HepG2 (cell line): Measurements from ENCODE around the gene PRM2. TPM values are rescaled to one million over a fixed set of nuclear protein-coding genes. Genes with fewer than 3 reads are reported as not detected.
A peak's percentile ranks its signal among the peaks of the same experiment; 100 is the strongest.

ENCODE experiments used
- ATAC-seq: fragments of 200-7000 bp; cut with Tn5 transposase; 3 replicates; pipeline ENCODE4 v1.9.1; 2020; ENCODE audit warnings: mild to moderate bottlenecking, moderate library complexity
- BruUV-seq: library from RNA; stranded (reverse); fragments of 400-500 nt; replicated peaks from 2 replicates; lab custom pipeline; 2021; lab: Mats Ljungman, UMichigan
- CTCF ChIA-PET: fragments of 300-600 bp; formaldehyde crosslinking; extraction: SDS; loops from one replicate; lab custom pipeline; 2021; ENCODE audit warnings: low total read pairs, inconsistent platforms, low intra/inter-chr PET ratio; lab: Yijun Ruan, JAX
- POLR2A ChIA-PET: fragments of 350-600 bp; sonication (Branson Sonifier 250); formaldehyde crosslinking; loops from one replicate; lab custom pipeline; 2020; ENCODE audit warnings: antibody characterized with exemption, inconsistent platforms; lab: Yijun Ruan, JAX
- DNase-seq: peaks from one replicate; pipeline ENCODE4 v3.0.0-alpha.2; 2015; ENCODE audit warnings: low spot score
- FAIRE-seq: peaks from 3 replicates; lab custom pipeline; 2011; peaks lifted over from hg19 to GRCh38; lab: Jason Lieb, UNC
- H2AFZ ChIP-seq: one replicate; pipeline ENCODE4 v1.6.1; 2011; ENCODE audit warnings: low read length, inconsistent platforms
- H3K27ac ChIP-seq: fragments of 300-600 bp; 3 replicates; pipeline ENCODE4 v1.8.0; 2011; ENCODE audit warnings: mixed run types, mild to moderate bottlenecking, mixed read lengths, low read length, inconsistent platforms; ENCODE audit not compliant: insufficient read depth; ENCODE audit errors: extremely low read length
- H3K27me3 ChIP-seq, 2 experiments: fragments of 200-600 bp in 1 of 2; 2 replicates in 1 of 2; 3 replicates in 1 of 2; pipeline versions ENCODE4 v1.6.0 to v1.8.0; 2011; ENCODE audit warnings: low read length in 2 of 2, mild to moderate bottlenecking in 2 of 2, moderate library complexity in 2 of 2, inconsistent platforms in 1 of 2; ENCODE audit not compliant: insufficient read depth in 2 of 2, control insufficient read depth in 1 of 2
- H3K36me3 ChIP-seq, 2 experiments: fragments of 200-600 bp in 1 of 2; replicated peaks in 1 of 2; 2 replicates in 1 of 2; 3 replicates in 1 of 2; pipeline versions ENCODE4 v1.5.1 to v1.8.0; 2011; ENCODE audit warnings: low read length in 2 of 2, inconsistent platforms in 1 of 2; ENCODE audit not compliant: insufficient read depth in 2 of 2, control insufficient read depth in 1 of 2
- H3K4me1 ChIP-seq: 2 replicates; pipeline ENCODE4 v1.5.1; 2012; ENCODE audit warnings: low read length, inconsistent platforms; ENCODE audit not compliant: insufficient read depth
- H3K4me2 ChIP-seq: 2 replicates; pipeline ENCODE4 v1.6.0; 2011; ENCODE audit warnings: low read depth, low read length, inconsistent platforms
- H3K4me3 ChIP-seq, 3 experiments: fragments of 200-600 bp in 1 of 3; sonication (generic), shearing (Covaris generic) in 1 of 3; replicated peaks in 1 of 3; 2 replicates each; pipeline ENCODE4 v1.5.1; 2011 to 2016; ENCODE audit warnings: low read length in 3 of 3, inconsistent platforms in 2 of 3, low read depth in 2 of 3, mild to moderate bottlenecking in 2 of 3, control low read depth in 1 of 3, mixed read lengths in 1 of 3; ENCODE audit not compliant: insufficient read depth in 1 of 3
- H3K79me2 ChIP-seq: one replicate; pipeline ENCODE4 v1.6.1; 2011; ENCODE audit warnings: low read length, inconsistent platforms; ENCODE audit not compliant: insufficient read depth
- H3K9ac ChIP-seq: 2 replicates; pipeline ENCODE4 v1.6.0; 2011; ENCODE audit warnings: mild to moderate bottlenecking, low read depth, low read length, inconsistent platforms; ENCODE audit not compliant: insufficient read depth
- H3K9me3 ChIP-seq: 2 replicates; pipeline ENCODE4 v1.5.1; 2012; ENCODE audit warnings: mild to moderate bottlenecking, low read length
- H4K20me1 ChIP-seq: 2 replicates; pipeline ENCODE4 v1.6.0; 2011; ENCODE audit warnings: inconsistent platforms, mild to moderate bottlenecking, low read length, moderate library complexity; ENCODE audit not compliant: insufficient read depth
- AGO2 ChIP-seq: fragments of 200-400 bp; formaldehyde crosslinking; optimal IDR thresholded peaks from 2 replicates; pipeline ENCODE3; 2017; ENCODE audit warnings: mild to moderate bottlenecking, low read depth, low read length, moderate library complexity
- AHDC1 ChIP-seq: sonication (generic); formaldehyde crosslinking; IDR thresholded peaks from 2 replicates; pipeline ENCODE4 v1.5.1; 2020; ENCODE audit warnings: mild to moderate bottlenecking, missing genetic modification reagents, borderline replicate concordance
- FUBP1 ChIP-seq: sonication (generic); formaldehyde crosslinking; IDR thresholded peaks from 2 replicates; pipeline ENCODE4 v1.5.1; 2020; ENCODE audit warnings: missing genetic modification reagents, mild to moderate bottlenecking, borderline replicate concordance
- HDAC6 ChIP-seq: fragments of 200-600 bp; sonication (generic); IDR thresholded peaks from 2 replicates; pipeline ENCODE4 v1.7.0; 2017; ENCODE audit warnings: mild to moderate bottlenecking, antibody characterized with exemption, low read length, low read depth
- IRF1 ChIP-seq: sonication (generic); formaldehyde crosslinking; IDR thresholded peaks from 2 replicates; pipeline ENCODE4 v1.4.0; 2020; ENCODE audit warnings: low read depth, mild to moderate bottlenecking, missing genetic modification reagents
- JDP2 ChIP-seq: sonication (generic); formaldehyde crosslinking; IDR thresholded peaks from 2 replicates; pipeline ENCODE4 v1.8.1; 2022; ENCODE audit warnings: missing genetic modification reagents, borderline replicate concordance
- MTA3 ChIP-seq: sonication (generic); formaldehyde crosslinking; IDR thresholded peaks from 2 replicates; pipeline ENCODE4 v1.4.0; 2020; ENCODE audit warnings: missing genetic modification reagents
- MZF1 ChIP-seq: sonication (generic); formaldehyde crosslinking; IDR thresholded peaks from 2 replicates; pipeline ENCODE4 v1.8.1; 2023; ENCODE audit warnings: mild to moderate bottlenecking, missing genetic modification reagents, borderline replicate concordance
- NCOR1 ChIP-seq: fragments of 200-600 bp; sonication (generic); IDR thresholded peaks from 2 replicates; pipeline ENCODE4 v1.7.0; 2017; ENCODE audit warnings: antibody characterized with exemption, low read length, borderline replicate concordance
- ZNF232 ChIP-seq: sonication (generic); formaldehyde crosslinking; IDR thresholded peaks from 2 replicates; pipeline ENCODE4 v1.4.0; 2020; ENCODE audit warnings: missing genetic modification reagents, borderline replicate concordance
- ZNF3 ChIP-seq: IDR thresholded peaks from 2 replicates; pipeline ENCODE4 v1.7.0; 2017; ENCODE audit warnings: inconsistent platforms
- ZNF333 ChIP-seq: sonication (generic); formaldehyde crosslinking; IDR thresholded peaks from 2 replicates; pipeline ENCODE4 v1.4.0; 2020; ENCODE audit warnings: mild to moderate bottlenecking, missing genetic modification reagents, borderline replicate concordance
- WGBS: methylation state at CpG from one replicate; pipeline ENCODE4 v1.1.6; 2017; ENCODE audit warnings: low lambda C conversion rate; 5-methylcytosine and 5-hydroxymethylcytosine counted together
- in situ Hi-C: cut with HindIII; loops from 2 replicates; pipeline ENCODE4 v1.10.0; 2017; ENCODE audit warnings: low pct_unique_long_range_greater_than_20kb; ENCODE audit not compliant: extremely low pct_ligation_motif_present
- intact Hi-C: fragments of 100-400 bp; cut with micrococcal nuclease; formaldehyde crosslinking; loops from one replicate; pipeline ENCODE4 v1.10.0; 2022; ENCODE audit not compliant: unreplicated experiment
- polyA plus RNA-seq, 8 experiments: library from polyadenylated mRNA; depleted of rRNA in 3 of 8; stranded (reverse) in 7 of 8; unstranded in 1 of 8; fragments of >200 nt; fragmentation: Illumina TruSeq in 4 of 8; extraction: Trizol in 4 of 8; gene quantifications; 2 replicates each; pipeline versions ENCODE4 v1.2.1 to v1.2.3, GENCODE V29; 2011 to 2016; ENCODE audit warnings: low read depth in 4 of 8, missing spikeins in 1 of 8, mixed read lengths in 1 of 8; ENCODE audit not compliant: insufficient read depth in 1 of 8
- total RNA-seq, 5 experiments: library from RNA; depleted of rRNA; stranded (reverse); fragments of >200 nt; fragmentation: Illumina TruSeq; extraction: Trizol; gene quantifications; 2 replicates each; pipeline ENCODE4 v1.2.3, GENCODE V29; 2016; ENCODE audit warnings: low read depth in 1 of 5

Gene PRM2
- total and polyA plus RNA-seq, 2 of the 13 experiments (the other 11 are each of a cell fraction or from before 2014, with no cell fraction given), result 0.54 TPM; not detected in 1

- TF ChIP-seq IRF1 (CRISPR knock-in tag), result peak; percentile 95
- no peak for TF ChIP-seq ZNF3 (CRISPR knock-in tag)
These were observed 18.9 kb downstream of the PRM2 start (continued) for GRCh38 chr16:11257131-11257938.

GRCh38 chr16:11256661-11257130 lies 19.6 kb downstream of the PRM2 start:
- H3K4me2 ChIP-seq, result peak overlapping the region; percentile 99
- H3K27me3 ChIP-seq, result no peaks in the 10 kb centered on the region; a peak in 2 of 5 replicates
- CTCF ChIA-PET, result interaction anchor here (1.0 to 5.2 kb wide), 4 partner anchors 99 to 292 kb away, joined by 4 to 38 read pairs (median 25); no protein-coding TSS in a partner anchor
- H3K36me3 ChIP-seq, result peaks cover 2 to 8% of the 10 kb centered on the region in 2 experiments; a peak in 4 of 5 replicates
- peak overlapping the region; percentile 87 to 98 (median 95) for H3K4me3 ChIP-seq
- H2AFZ ChIP-seq, result no peak overlapping the region
- H3K9ac ChIP-seq, result peak overlapping the region; percentile 92
- WGBS, result 0% methylated on average over 27 of the region's 32 CpGs
- no TSS peak for BruUV-seq
- peak overlapping the region; percentile 93 for H3K27ac ChIP-seq
- peaks cover 42% of the 10 kb centered on the region for H4K20me1 ChIP-seq
- FAIRE-seq, result no peak
- H3K9me3 ChIP-seq, result no peaks in the 10 kb centered on the region
- peaks cover 81% of the 10 kb centered on the region for H3K4me1 ChIP-seq
- no peak for DNase-seq
- in situ Hi-C loops, result loop anchor here (5.0 kb wide), 2 partner anchors 91 to 289 kb away; partner anchors contain the start of gene RMI2
- POLR2A ChIA-PET, result interaction anchor here (0.6 to 9.0 kb wide), 75 partner anchors 8 to 513 kb away, joined by 3 to 351 read pairs (median 7); partner anchors contain the start of genes CLEC16A, DEXI, NUBP1 and PRM1
- peak; percentile 40 for ATAC-seq
- H3K79me2 ChIP-seq, result peaks cover 28% of the 10 kb centered on the region
- intact Hi-C loops, result loop anchor here (1.0 to 5.0 kb wide), 5 partner anchors 22 to 116 kb away; no protein-coding TSS in a partner anchor
- peak; percentile 96 for TF ChIP-seq AGO2
- TF ChIP-seq MZF1, result no peak
- TF ChIP-seq AHDC1 (CRISPR knock-in tag), result peak; percentile 71
- TF ChIP-seq ZNF232, result no peak
- TF ChIP-seq ZNF333 (CRISPR knock-in tag), result no peak; the same call in 1 of the 2 replicates
- no peak for TF ChIP-seq FUBP1 (CRISPR knock-in tag)
- no peak for TF ChIP-seq NCOR1
- TF ChIP-seq MTA3, result no peak
- no peak for TF ChIP-seq JDP2 (CRISPR knock-in tag)
- no peak for TF ChIP-seq HDAC6
